GM23338 (cell line): ENCODE measurements around the gene LIME1. TPM values are rescaled to one million over a fixed set of nuclear protein-coding genes. Genes with fewer than 3 reads are reported as not detected.

Experiments used
- ATAC-seq: fragments of 200-7000 bp; cut with Tn5 transposase; 3 replicates; pipeline ENCODE4 v1.9.1; 2020
- DNase-seq: peaks from one replicate; pipeline ENCODE4 v3.0.0-alpha.2; 2015; ENCODE audit warnings: low spot score
- H2AFZ ChIP-seq: fragments of 200-600 bp; sonication (generic); 2 replicates; pipeline ENCODE4 v1.8.0; 2016; ENCODE audit warnings: antibody characterized with exemption, mild to moderate bottlenecking, moderate library complexity
- H3F3A ChIP-seq: fragments of 200-600 bp; sonication (generic); replicated peaks from 2 replicates; pipeline ENCODE4 v1.8.0; 2017; ENCODE audit warnings: antibody characterized with exemption, mixed run types, low read depth
- H3K27ac ChIP-seq: fragments of 200-600 bp; sonication (generic); 2 replicates; pipeline ENCODE4 v1.6.1; 2016; ENCODE audit warnings: low read depth
- H3K27me3 ChIP-seq: fragments of 200-600 bp; sonication (generic); 2 replicates; pipeline ENCODE4 v1.8.0; 2016; ENCODE audit warnings: mild to moderate bottlenecking, mixed run types, moderate library complexity; ENCODE audit not compliant: insufficient read depth
- H3K36me3 ChIP-seq: fragments of 200-600 bp; sonication (generic); 2 replicates; pipeline ENCODE4 v1.8.0; 2016; ENCODE audit warnings: mild to moderate bottlenecking; ENCODE audit not compliant: insufficient read depth
- H3K4me1 ChIP-seq: fragments of 200-600 bp; sonication (generic); 2 replicates; pipeline ENCODE4 v1.8.0; 2016; ENCODE audit warnings: mild to moderate bottlenecking, moderate library complexity; ENCODE audit not compliant: insufficient read depth
- H3K4me2 ChIP-seq: fragments of 200-600 bp; sonication (generic); 2 replicates; pipeline ENCODE4 v1.7.1; 2017; ENCODE audit warnings: mixed run types
- H3K4me3 ChIP-seq: fragments of 200-600 bp; sonication (generic); 2 replicates; pipeline ENCODE4 v1.6.1; 2016; ENCODE audit warnings: mixed run types
- H3K79me2 ChIP-seq: fragments of 200-600 bp; sonication (generic); replicated peaks from 2 replicates; pipeline ENCODE4 v1.8.0; 2017; ENCODE audit warnings: mild to moderate bottlenecking; ENCODE audit not compliant: insufficient read depth
- H3K9me2 ChIP-seq: fragments of 200-600 bp; sonication (generic); 2 replicates; pipeline ENCODE4 v1.8.0; 2017; ENCODE audit not compliant: insufficient read depth
- H4K20me1 ChIP-seq: fragments of 200-600 bp; sonication (generic); replicated peaks from 2 replicates; pipeline ENCODE4 v1.8.0; 2017; ENCODE audit warnings: mild to moderate bottlenecking; ENCODE audit not compliant: insufficient read depth
- H3K27ac Mint-ChIP-seq: 2 replicates; pipeline ENCODE4 v1.8.0; 2020; ENCODE audit warnings: inconsistent platforms, mild to moderate bottlenecking, moderate library complexity, mixed read lengths
- H3K27me3 Mint-ChIP-seq: 3 replicates; pipeline ENCODE4 v1.8.0; 2022; ENCODE audit warnings: low read depth, mild to moderate bottlenecking, moderate library complexity, mixed read lengths, inconsistent platforms; ENCODE audit not compliant: insufficient read depth, poor library complexity
- H3K36me3 Mint-ChIP-seq: 3 replicates; pipeline ENCODE4 v1.8.0; 2021; ENCODE audit warnings: low read depth, mild to moderate bottlenecking, inconsistent platforms, moderate library complexity, mixed read lengths
- H3K4me1 Mint-ChIP-seq: 3 replicates; pipeline ENCODE4 v1.8.0; 2020; ENCODE audit warnings: mild to moderate bottlenecking, inconsistent platforms, mixed read lengths
- H3K4me3 Mint-ChIP-seq: 3 replicates; pipeline ENCODE4 v1.8.0; 2021; ENCODE audit warnings: moderate library complexity, mild to moderate bottlenecking, inconsistent platforms, mixed read lengths
- H3K9me3 Mint-ChIP-seq: 3 replicates; pipeline ENCODE4 v1.8.0; 2020; ENCODE audit warnings: moderate library complexity, mild to moderate bottlenecking, inconsistent platforms, mixed read lengths
- ETS1 ChIP-seq: IDR thresholded peaks from 2 replicates; pipeline ENCODE4 v1.6.1; 2016; ENCODE audit warnings: antibody characterized with exemption
- EZH2phosphoT487 ChIP-seq: fragments of 200-600 bp; sonication (generic); IDR thresholded peaks from one replicate; pipeline ENCODE4 v1.8.1; 2018; ENCODE audit warnings: antibody characterized with exemption; ENCODE audit not compliant: unreplicated experiment
- JUNB ChIP-seq: IDR thresholded peaks from one replicate; pipeline ENCODE4 v1.6.1; 2016; ENCODE audit warnings: antibody characterized with exemption; ENCODE audit not compliant: unreplicated experiment
- NANOG ChIP-seq: IDR thresholded peaks from 2 replicates; pipeline ENCODE4 v1.6.1; 2016; ENCODE audit warnings: antibody characterized with exemption, borderline replicate concordance
- ZNF331 ChIP-seq: fragments of 250-450 bp; sonication (Bioruptor Pico); IDR thresholded peaks from 2 replicates; pipeline ENCODE4 v1.5.0; 2020; ENCODE audit warnings: low read depth, mild to moderate bottlenecking, moderate library complexity
- ZNF462 ChIP-seq: fragments of 250-450 bp; sonication (Bioruptor Pico); IDR thresholded peaks from 2 replicates; pipeline ENCODE4 v1.5.0; 2020; ENCODE audit warnings: mild to moderate bottlenecking, moderate library complexity
- polyA plus RNA-seq: library from polyadenylated mRNA; unstranded; fragments of >200 nt; fragmentation: Nextera tagmentation; extraction: Ambion mirVana; gene quantifications from 2 replicates; pipeline ENCODE4 v1.2.1, GENCODE V29; 2016
- total RNA-seq: library from RNA; depleted of rRNA; stranded (reverse); fragments of >200 nt; shearing (Covaris generic); gene quantifications from 2 replicates; pipeline ENCODE4 v1.2.3, GENCODE V29; 2014

Gene LIME1
- total and polyA plus RNA-seq, 2 experiments from 2014 or later = 4.7 to 12.2 TPM

GRCh38 chr20:63732118-63733095 lies 4.1 kb upstream of the LIME1 start (continued):
- TF ChIP-seq ZNF462 (CRISPR knock-in tag) (no peak), ETS1 (no peak), JUNB (no peak), ZNF331 (no peak), EZH2phosphoT487 (no peak), NANOG (no peak)

GRCh38 chr20:63733117-63733516 lies 3.3 kb upstream of the LIME1 start:
- Mint-ChIP-seq H3K36me3 (peaks cover 15% of the 10 kb centered on the region), H3K4me1 (no peaks in the 10 kb centered on the region), H3K4me3 (no peak overlapping the region), H3K27ac (no peak overlapping the region), H3K9me3 (no peaks in the 10 kb centered on the region; the same call in 2 of the 3 replicates), H3K27me3 (peaks cover 12% of the 10 kb centered on the region)
- Histone ChIP-seq H3K27ac (no peak overlapping the region), H3K36me3 (no peaks in the 10 kb centered on the region), H3K4me3 (no peak overlapping the region), H3K9me2 (0 out of 2 replicates have a peak, but pooled peaks cover 5% of the 10 kb centered on the region), H3K27me3 (peaks cover under 1% of the 10 kb centered on the region), H2AFZ (no peak overlapping the region), H3K4me1 (no peaks in the 10 kb centered on the region; the same call in 1 of the 2 replicates), H3F3A (peaks cover 12% of the 10 kb centered on the region), H3K4me2 (no peak overlapping the region), H4K20me1 (no peaks in the 10 kb centered on the region; the same call in 1 of the 2 replicates), H3K79me2 (no peaks in the 10 kb centered on the region)
- no peak for ATAC-seq
- no peak for DNase-seq
- no peak for TF ChIP-seq ZNF331
- no peak for TF ChIP-seq NANOG
- TF ChIP-seq ZNF462 (CRISPR knock-in tag) = no peak
